GM23248 (cell line): Measurements from ENCODE around the gene DMRT3. TPM values are rescaled to one million over a fixed set of nuclear protein-coding genes. Genes with fewer than 3 reads are reported as not detected.
A peak's percentile ranks its signal among the peaks of the same experiment; 100 is the strongest.

Source experiments
- DNase-seq: peaks from one replicate; pipeline ENCODE4 v3.0.0-alpha.2; 2015
- H2AFZ ChIP-seq: fragments of 200-600 bp; sonication (generic); 2 replicates; pipeline ENCODE4 v1.6.1; 2016; ENCODE audit warnings: antibody characterized with exemption
- H3F3A ChIP-seq: fragments of 200-600 bp; sonication (generic); 2 replicates; pipeline ENCODE4 v1.6.1; 2016; ENCODE audit warnings: mild to moderate bottlenecking, antibody characterized with exemption, mixed run types; ENCODE audit not compliant: insufficient read depth
- H3K27ac ChIP-seq: fragments of 200-600 bp; sonication (generic); 2 replicates; pipeline ENCODE4 v1.5.1; 2016; ENCODE audit warnings: mild to moderate bottlenecking
- H3K27me3 ChIP-seq: fragments of 200-600 bp; sonication (generic); replicated peaks from 2 replicates; pipeline ENCODE4 v1.6.1; 2016; ENCODE audit warnings: mild to moderate bottlenecking; ENCODE audit not compliant: insufficient read depth
- H3K36me3 ChIP-seq: fragments of 200-600 bp; sonication (generic); 2 replicates; pipeline ENCODE4 v1.6.1; 2016; ENCODE audit warnings: low read depth, mild to moderate bottlenecking
- H3K4me1 ChIP-seq: fragments of 200-600 bp; sonication (generic); 2 replicates; pipeline ENCODE4 v1.6.1; 2016; ENCODE audit warnings: mild to moderate bottlenecking; ENCODE audit not compliant: insufficient read depth
- H3K4me2 ChIP-seq: fragments of 200-600 bp; sonication (generic); one replicate; pipeline ENCODE4 v1.6.1; 2016; ENCODE audit warnings: mild to moderate bottlenecking; ENCODE audit not compliant: unreplicated experiment
- H3K4me3 ChIP-seq: fragments of 200-600 bp; sonication (generic); 2 replicates; pipeline ENCODE4 v1.5.1; 2016; ENCODE audit warnings: mild to moderate bottlenecking
- H3K79me2 ChIP-seq: fragments of 200-600 bp; sonication (generic); 2 replicates; pipeline ENCODE4 v1.6.1; 2016; ENCODE audit warnings: mild to moderate bottlenecking; ENCODE audit not compliant: insufficient read depth
- H3K9ac ChIP-seq: fragments of 200-600 bp; sonication (generic); 2 replicates; pipeline ENCODE4 v1.6.1; 2016; ENCODE audit warnings: mild to moderate bottlenecking
- H3K9me2 ChIP-seq: fragments of 200-600 bp; sonication (generic); 2 replicates; pipeline ENCODE4 v1.6.1; 2016; ENCODE audit warnings: mixed run types, mild to moderate bottlenecking, moderate library complexity; ENCODE audit not compliant: insufficient read depth
- H3K9me3 ChIP-seq: fragments of 200-600 bp; sonication (generic); one replicate; pipeline ENCODE4 v1.6.1; 2017; ENCODE audit warnings: low read depth
- H4K20me1 ChIP-seq: fragments of 200-600 bp; sonication (generic); 2 replicates; pipeline ENCODE4 v1.6.0; 2016; ENCODE audit not compliant: insufficient read depth
- EZH2 ChIP-seq: fragments of 200-600 bp; sonication (generic); IDR thresholded peaks from 2 replicates; pipeline ENCODE4 v1.6.1; 2018; ENCODE audit warnings: antibody characterized with exemption, mild to moderate bottlenecking; ENCODE audit not compliant: insufficient read depth, poor library complexity, severe bottlenecking
- EZH2phosphoT487 ChIP-seq: fragments of 200-600 bp; sonication (generic); IDR thresholded peaks from 2 replicates; pipeline ENCODE4 v1.6.1; 2018; ENCODE audit warnings: antibody characterized with exemption, moderate library complexity, mild to moderate bottlenecking, low read depth; ENCODE audit not compliant: insufficient read depth
- WGBS, 2 experiments: methylation state at CpG; one replicate each; pipeline ENCODE4 v1.1.6; 2015 to 2017; ENCODE audit warnings: low lambda C conversion rate in 2 of 2, low coverage in 1 of 2; ENCODE audit errors: missing lambda C conversion rate in 2 of 2; 5-methylcytosine and 5-hydroxymethylcytosine counted together
- in situ Hi-C: fragments of 300-500 bp; cut with MboI; formaldehyde crosslinking; loops from 2 replicates; pipeline ENCODE4 v1.15.0; 2020
- polyA plus RNA-seq: library from polyadenylated mRNA; unstranded; fragments of >200 nt; fragmentation: Nextera tagmentation; extraction: Ambion mirVana; gene quantifications from 2 replicates; pipeline ENCODE4 v1.2.1, GENCODE V29; 2016
- total RNA-seq: library from RNA; depleted of rRNA; stranded (reverse); fragments of >200 nt; shearing (Covaris generic); gene quantifications from 2 replicates; pipeline ENCODE4 v1.2.3, GENCODE V29; 2014

DMRT3 gene
- total and polyA plus RNA-seq, 2 experiments from 2014 or later = not detected

DNA sequence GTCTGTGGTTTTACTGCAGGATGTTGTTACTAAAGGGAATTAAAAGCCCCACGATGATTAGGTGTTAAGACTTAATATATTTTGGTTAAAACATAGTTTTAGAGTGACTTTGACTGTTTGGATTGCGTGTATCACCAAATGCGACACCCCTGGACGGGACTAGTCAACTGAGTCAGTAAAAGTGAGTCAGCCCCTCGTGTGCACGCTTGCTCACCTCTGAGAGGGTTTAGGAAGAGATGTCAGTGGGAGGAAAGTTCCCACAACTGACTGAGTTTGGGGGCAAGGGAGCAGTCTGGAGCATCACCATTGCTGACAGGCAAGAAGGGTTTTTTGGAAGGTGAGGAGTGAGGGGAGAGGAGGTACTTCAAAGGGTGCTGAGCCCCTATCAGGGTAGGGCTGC lies 14.4 kb upstream of the DMRT3 start:
- DNase-seq = peak; percentile 62
- H3K9ac ChIP-seq = no peak overlapping the region
- no peaks in the 10 kb centered on the region for H3K79me2 ChIP-seq
- H2AFZ ChIP-seq = no peak overlapping the region
- H3K9me3 ChIP-seq = no peaks in the 10 kb centered on the region
- no peak overlapping the region for H3K4me3 ChIP-seq
- H3K4me2 ChIP-seq = no peak overlapping the region
- peaks cover 51% of the 10 kb centered on the region for H3K27me3 ChIP-seq
- no peaks in the 10 kb centered on the region for H3F3A ChIP-seq
- no peak overlapping the region for H3K27ac ChIP-seq
- no peaks in the 10 kb centered on the region for H3K9me2 ChIP-seq
- TF ChIP-seq EZH2phosphoT487 = no peak
- no peak for TF ChIP-seq EZH2
- in situ Hi-C loops = no loop called here
- H3K36me3 ChIP-seq = no peaks in the 10 kb centered on the region
- H3K4me1 ChIP-seq = no peaks in the 10 kb centered on the region
- no peaks in the 10 kb centered on the region for H4K20me1 ChIP-seq
- WGBS, 2 experiments = 1 to 6% methylated on average over 6 of the region's 6 CpGs

- Histone ChIP-seq H3K9me2 (no peaks in the 10 kb centered on the region), H3K9me3 (no peaks in the 10 kb centered on the region), H3K4me2 (no peak overlapping the region), H3K27ac (no peak overlapping the region), H3K9ac (no peak overlapping the region), H4K20me1 (no peaks in the 10 kb centered on the region), H3K4me3 (no peak overlapping the region), H3K4me1 (no peaks in the 10 kb centered on the region), H2AFZ (no peak overlapping the region), H3K36me3 (no peaks in the 10 kb centered on the region), H3K79me2 (no peaks in the 10 kb centered on the region), H3F3A (no peaks in the 10 kb centered on the region), H3K27me3 (peaks cover 85% of the 10 kb centered on the region)
- in situ Hi-C loops = no loop called here
- DNase-seq = no peak
- TF ChIP-seq EZH2phosphoT487 = no peak
- TF ChIP-seq EZH2 = no peak
- WGBS, 2 experiments = 1 to 3% methylated on average over 4 of the region's 4 CpGs
These were observed 11.0 kb upstream of the DMRT3 start for GRCh38 chr9:965497-965896.

DNA sequence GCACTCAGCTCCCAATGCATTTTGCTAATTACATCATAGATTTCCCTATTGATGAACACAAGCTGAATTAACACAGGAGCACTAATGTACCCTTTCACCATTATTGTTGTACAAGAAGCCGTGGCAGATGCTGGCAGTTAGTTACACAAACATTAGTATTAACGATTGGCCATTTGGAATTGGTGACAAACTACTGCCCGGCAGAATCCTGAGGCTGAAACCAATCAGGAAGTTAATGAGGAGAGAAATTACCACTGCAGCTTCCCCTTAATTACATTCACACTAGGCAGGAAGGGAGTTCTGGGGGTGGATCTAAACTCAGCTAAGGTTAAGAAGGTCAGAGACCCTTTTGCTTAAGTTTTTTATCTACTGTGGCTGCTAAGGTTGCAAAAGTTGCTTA lies 9.6 kb upstream of the DMRT3 start:
- no peaks in the 10 kb centered on the region for H3K4me1 ChIP-seq
- no peak overlapping the region for H3K27ac ChIP-seq
- H3K9me2 ChIP-seq = no peaks in the 10 kb centered on the region
- TF ChIP-seq EZH2phosphoT487 (no peak), EZH2 (no peak)
- no peaks in the 10 kb centered on the region for H3F3A ChIP-seq
- no peak overlapping the region for H3K4me2 ChIP-seq
- WGBS, 2 experiments = 11 to 14% methylated on average over 3 of the region's 3 CpGs
- H3K27me3 ChIP-seq = peaks cover 92% of the 10 kb centered on the region
- in situ Hi-C loops = no loop called here
- H3K36me3 ChIP-seq = no peaks in the 10 kb centered on the region
- H2AFZ ChIP-seq = no peak overlapping the region
- no peak for DNase-seq
- no peak overlapping the region for H3K9ac ChIP-seq
- no peaks in the 10 kb centered on the region for H3K79me2 ChIP-seq
- H3K4me3 ChIP-seq = no peak overlapping the region
- no peaks in the 10 kb centered on the region for H4K20me1 ChIP-seq
- no peaks in the 10 kb centered on the region for H3K9me3 ChIP-seq

GRCh38 chr9:967436-967835 lies 9.0 kb upstream of the DMRT3 start:
- H3K36me3 ChIP-seq = no peaks in the 10 kb centered on the region
- no peaks in the 10 kb centered on the region for H3K4me1 ChIP-seq
- no peak for DNase-seq
- H3K9ac ChIP-seq = no peak overlapping the region
- 5 to 7% methylated on average over 6 of the region's 6 CpGs for WGBS, 2 experiments
- H4K20me1 ChIP-seq = no peaks in the 10 kb centered on the region
- TF ChIP-seq EZH2 (no peak), EZH2phosphoT487 (no peak)
- no peak overlapping the region for H3K4me2 ChIP-seq
- H3K27me3 ChIP-seq = peaks cover 98% of the 10 kb centered on the region
- no peaks in the 10 kb centered on the region for H3F3A ChIP-seq
- no peaks in the 10 kb centered on the region for H3K79me2 ChIP-seq
- H3K9me3 ChIP-seq = no peaks in the 10 kb centered on the region
- no peak overlapping the region for H2AFZ ChIP-seq
- H3K9me2 ChIP-seq = no peaks in the 10 kb centered on the region
- in situ Hi-C loops = no loop called here
- H3K4me3 ChIP-seq = no peak overlapping the region
- no peak overlapping the region for H3K27ac ChIP-seq

- Histone ChIP-seq H3K4me3 (no peak overlapping the region), H3K9me3 (no peaks in the 10 kb centered on the region), H3K27me3 (peaks cover 99% of the 10 kb centered on the region), H4K20me1 (no peaks in the 10 kb centered on the region), H3K9ac (no peak overlapping the region), H3K9me2 (no peaks in the 10 kb centered on the region), H3K4me1 (no peaks in the 10 kb centered on the region), H2AFZ (no peak overlapping the region), H3K27ac (no peak overlapping the region), H3K36me3 (no peaks in the 10 kb centered on the region), H3K79me2 (no peaks in the 10 kb centered on the region), H3K4me2 (no peak overlapping the region), H3F3A (no peaks in the 10 kb centered on the region)
- peak; percentile 19 for DNase-seq
- in situ Hi-C loops = no loop called here
- WGBS, 2 experiments = 21 to 28% methylated on average over 14 to 15 of the region's 15 CpGs
- TF ChIP-seq EZH2phosphoT487 (no peak), EZH2 (no peak)
These were observed 8.4 kb upstream of the DMRT3 start for GRCh38 chr9:967903-968641.
